ENCODE results near the gene ERC1.

DNA sequence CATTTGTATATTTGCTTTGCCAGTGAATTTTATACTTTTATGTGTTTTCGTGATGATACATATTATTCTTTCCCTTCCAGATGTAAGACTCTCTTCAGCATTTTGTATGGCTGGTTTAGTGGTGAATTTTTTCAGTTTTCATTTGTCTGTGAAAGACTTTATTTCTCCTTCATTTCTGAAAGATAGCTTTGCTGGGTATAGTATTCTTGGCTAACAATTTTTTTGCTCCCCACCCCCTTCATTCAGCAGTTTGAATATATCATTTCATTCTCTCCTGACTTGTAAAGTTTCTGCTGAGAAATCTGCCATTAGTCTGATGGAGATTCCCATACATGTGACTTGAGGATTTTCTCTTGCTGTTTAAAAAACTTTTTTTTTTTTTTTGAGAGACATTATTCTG, 72.8 kb downstream of the ERC1 start:
- TF ChIP-seq, protein P1, sequence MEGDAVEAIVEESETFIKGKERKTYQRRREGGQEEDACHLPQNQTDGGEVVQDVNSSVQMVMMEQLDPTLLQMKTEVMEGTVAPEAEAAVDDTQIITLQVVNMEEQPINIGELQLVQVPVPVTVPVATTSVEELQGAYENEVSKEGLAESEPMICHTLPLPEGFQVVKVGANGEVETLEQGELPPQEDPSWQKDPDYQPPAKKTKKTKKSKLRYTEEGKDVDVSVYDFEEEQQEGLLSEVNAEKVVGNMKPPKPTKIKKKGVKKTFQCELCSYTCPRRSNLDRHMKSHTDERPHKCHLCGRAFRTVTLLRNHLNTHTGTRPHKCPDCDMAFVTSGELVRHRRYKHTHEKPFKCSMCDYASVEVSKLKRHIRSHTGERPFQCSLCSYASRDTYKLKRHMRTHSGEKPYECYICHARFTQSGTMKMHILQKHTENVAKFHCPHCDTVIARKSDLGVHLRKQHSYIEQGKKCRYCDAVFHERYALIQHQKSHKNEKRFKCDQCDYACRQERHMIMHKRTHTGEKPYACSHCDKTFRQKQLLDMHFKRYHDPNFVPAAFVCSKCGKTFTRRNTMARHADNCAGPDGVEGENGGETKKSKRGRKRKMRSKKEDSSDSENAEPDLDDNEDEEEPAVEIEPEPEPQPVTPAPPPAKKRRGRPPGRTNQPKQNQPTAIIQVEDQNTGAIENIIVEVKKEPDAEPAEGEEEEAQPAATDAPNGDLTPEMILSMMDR (IDR thresholded peaks at IDR 0.05) = no peak
- TF ChIP-seq POLR2A (IDR thresholded peaks at IDR 0.05) = no peak
- TF ChIP-seq POLR2AphosphoS5 (IDR thresholded peaks at IDR 0.05) = no peak

Measured in suprapubic skin (tissue), 4 donors.